Measurements from ENCODE around the gene IGFBPL1. TPM values are rescaled to one million over a fixed set of nuclear protein-coding genes. Genes with fewer than 3 reads are reported as not detected.

Gene IGFBPL1
- total and polyA plus RNA-seq, 2 of the 13 experiments (the other 11 are each of a cell fraction or from before 2014, with no cell fraction given): 0.24 TPM; not detected in 1

DNA sequence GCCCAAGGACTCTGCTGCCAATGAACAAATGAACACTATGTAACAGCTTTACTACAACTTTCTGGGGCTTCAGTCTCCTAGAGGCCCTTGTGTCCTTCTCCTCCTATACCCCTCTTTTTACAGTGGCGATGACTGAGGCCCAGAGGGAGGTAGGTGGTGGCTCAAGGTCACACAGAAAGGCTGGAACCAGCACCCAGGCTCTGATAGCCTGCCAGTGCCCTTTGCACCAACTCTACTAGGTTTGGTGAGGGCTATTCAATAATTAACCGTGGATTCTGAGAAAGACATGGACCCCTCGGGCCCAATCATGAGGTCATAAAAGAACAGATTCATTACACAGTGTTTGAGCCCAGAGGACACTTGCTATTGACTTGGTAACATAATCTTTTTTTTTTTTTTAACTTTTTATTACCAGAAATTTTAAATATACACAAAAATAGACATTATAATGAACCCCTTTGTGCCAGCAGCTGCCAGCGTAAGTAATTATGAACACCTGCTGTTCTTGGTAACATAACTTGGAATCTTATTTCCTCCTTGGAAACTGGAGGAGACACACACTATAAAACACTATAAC lies 37.8 kb downstream of the IGFBPL1 start (continued):
- TF ChIP-seq, protein P1, sequence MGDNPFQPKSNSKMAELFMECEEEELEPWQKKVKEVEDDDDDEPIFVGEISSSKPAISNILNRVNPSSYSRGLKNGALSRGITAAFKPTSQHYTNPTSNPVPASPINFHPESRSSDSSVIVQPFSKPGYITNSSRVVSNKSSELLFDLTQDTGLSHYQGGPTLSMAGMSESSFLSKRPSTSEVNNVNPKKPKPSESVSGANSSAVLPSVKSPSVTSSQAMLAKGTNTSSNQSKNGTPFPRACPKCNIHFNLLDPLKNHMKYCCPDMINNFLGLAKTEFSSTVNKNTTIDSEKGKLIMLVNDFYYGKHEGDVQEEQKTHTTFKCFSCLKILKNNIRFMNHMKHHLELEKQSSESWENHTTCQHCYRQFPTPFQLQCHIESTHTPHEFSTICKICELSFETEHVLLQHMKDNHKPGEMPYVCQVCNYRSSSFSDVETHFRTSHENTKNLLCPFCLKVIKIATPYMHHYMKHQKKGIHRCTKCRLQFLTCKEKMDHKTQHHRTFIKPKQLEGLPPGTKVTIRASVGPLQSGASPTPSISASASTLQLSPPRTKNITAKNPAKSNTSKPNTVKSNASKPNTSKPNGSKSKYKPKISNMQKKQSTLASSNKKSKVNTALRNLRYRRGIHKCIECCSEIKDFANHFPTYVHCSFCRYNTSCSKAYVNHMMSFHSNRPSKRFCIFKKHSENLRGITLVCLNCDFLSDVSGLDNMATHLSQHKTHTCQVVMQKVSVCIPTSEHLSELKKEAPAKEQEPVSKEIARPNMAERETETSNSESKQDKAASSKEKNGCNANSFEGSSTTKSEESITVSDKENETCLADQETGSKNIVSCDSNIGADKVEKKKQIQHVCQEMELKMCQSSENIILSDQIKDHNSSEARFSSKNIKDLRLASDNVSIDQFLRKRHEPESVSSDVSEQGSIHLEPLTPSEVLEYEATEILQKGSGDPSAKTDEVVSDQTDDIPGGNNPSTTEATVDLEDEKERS (CRISPR knock-in tag; IDR thresholded peaks at IDR 0.05): 0 out of 2 replicates have a peak, but pooled peaks have one; percentile 20
- TF ChIP-seq, protein P2, sequence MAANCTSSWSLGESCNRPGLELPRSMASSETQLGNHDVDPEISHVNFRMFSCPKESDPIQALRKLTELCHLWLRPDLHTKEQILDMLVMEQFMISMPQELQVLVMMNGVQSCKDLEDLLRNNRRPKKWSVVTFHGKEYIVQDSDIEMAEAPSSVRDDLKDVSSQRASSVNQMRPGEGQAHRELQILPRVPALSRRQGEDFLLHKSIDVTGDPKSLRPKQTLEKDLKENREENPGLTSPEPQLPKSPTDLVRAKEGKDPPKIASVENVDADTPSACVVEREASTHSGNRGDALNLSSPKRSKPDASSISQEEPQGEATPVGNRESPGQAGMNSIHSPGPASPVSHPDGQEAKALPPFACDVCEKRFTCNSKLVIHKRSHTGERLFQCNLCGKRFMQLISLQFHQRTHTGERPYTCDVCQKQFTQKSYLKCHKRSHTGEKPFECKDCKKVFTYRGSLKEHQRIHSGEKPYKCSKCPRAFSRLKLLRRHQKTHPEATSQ (CRISPR knock-in tag; IDR thresholded peaks at IDR 0.05; ENCODE audit: borderline replicate concordance): no peak
- TF ChIP-seq MEIS1 (CRISPR knock-in tag; IDR thresholded peaks at IDR 0.05; ENCODE audit: borderline replicate concordance) (no peak), ZNF296 (CRISPR knock-in tag; conservative IDR thresholded peaks at IDR 0.05) (no peak), NBN (conservative IDR thresholded peaks at IDR 0.05) (no peak), MED1 (CRISPR knock-in tag; IDR thresholded peaks at IDR 0.05) (peak; percentile 79), HOXD1 (CRISPR knock-in tag; IDR thresholded peaks at IDR 0.05) (no peak), PAX8 (CRISPR knock-in tag; IDR thresholded peaks at IDR 0.05; ENCODE audit: borderline replicate concordance) (no peak), PHB2 (IDR thresholded peaks at IDR 0.05; ENCODE audit: partially characterized antibody) (no peak), MYC (CRISPR knock-in tag; IDR thresholded peaks at IDR 0.05; ENCODE audit: borderline replicate concordance) (no peak), SUZ12 (IDR thresholded peaks at IDR 0.05; ENCODE audit: low read depth, low read length) (no peak), MIER3 (CRISPR knock-in tag; IDR thresholded peaks at IDR 0.05; ENCODE audit: borderline replicate concordance) (peak; percentile 19; the same call in 1 of the 2 replicates), PAF1 (CRISPR knock-in tag; IDR thresholded peaks at IDR 0.05) (no peak), REPIN1 (CRISPR knock-in tag; IDR thresholded peaks at IDR 0.05; ENCODE audit: borderline replicate concordance, low read depth) (no peak), SRY (CRISPR knock-in tag; IDR thresholded peaks at IDR 0.05) (no peak), HOXA7 (CRISPR knock-in tag; IDR thresholded peaks at IDR 0.05) (no peak)
- TF ChIP-seq, protein P3, sequence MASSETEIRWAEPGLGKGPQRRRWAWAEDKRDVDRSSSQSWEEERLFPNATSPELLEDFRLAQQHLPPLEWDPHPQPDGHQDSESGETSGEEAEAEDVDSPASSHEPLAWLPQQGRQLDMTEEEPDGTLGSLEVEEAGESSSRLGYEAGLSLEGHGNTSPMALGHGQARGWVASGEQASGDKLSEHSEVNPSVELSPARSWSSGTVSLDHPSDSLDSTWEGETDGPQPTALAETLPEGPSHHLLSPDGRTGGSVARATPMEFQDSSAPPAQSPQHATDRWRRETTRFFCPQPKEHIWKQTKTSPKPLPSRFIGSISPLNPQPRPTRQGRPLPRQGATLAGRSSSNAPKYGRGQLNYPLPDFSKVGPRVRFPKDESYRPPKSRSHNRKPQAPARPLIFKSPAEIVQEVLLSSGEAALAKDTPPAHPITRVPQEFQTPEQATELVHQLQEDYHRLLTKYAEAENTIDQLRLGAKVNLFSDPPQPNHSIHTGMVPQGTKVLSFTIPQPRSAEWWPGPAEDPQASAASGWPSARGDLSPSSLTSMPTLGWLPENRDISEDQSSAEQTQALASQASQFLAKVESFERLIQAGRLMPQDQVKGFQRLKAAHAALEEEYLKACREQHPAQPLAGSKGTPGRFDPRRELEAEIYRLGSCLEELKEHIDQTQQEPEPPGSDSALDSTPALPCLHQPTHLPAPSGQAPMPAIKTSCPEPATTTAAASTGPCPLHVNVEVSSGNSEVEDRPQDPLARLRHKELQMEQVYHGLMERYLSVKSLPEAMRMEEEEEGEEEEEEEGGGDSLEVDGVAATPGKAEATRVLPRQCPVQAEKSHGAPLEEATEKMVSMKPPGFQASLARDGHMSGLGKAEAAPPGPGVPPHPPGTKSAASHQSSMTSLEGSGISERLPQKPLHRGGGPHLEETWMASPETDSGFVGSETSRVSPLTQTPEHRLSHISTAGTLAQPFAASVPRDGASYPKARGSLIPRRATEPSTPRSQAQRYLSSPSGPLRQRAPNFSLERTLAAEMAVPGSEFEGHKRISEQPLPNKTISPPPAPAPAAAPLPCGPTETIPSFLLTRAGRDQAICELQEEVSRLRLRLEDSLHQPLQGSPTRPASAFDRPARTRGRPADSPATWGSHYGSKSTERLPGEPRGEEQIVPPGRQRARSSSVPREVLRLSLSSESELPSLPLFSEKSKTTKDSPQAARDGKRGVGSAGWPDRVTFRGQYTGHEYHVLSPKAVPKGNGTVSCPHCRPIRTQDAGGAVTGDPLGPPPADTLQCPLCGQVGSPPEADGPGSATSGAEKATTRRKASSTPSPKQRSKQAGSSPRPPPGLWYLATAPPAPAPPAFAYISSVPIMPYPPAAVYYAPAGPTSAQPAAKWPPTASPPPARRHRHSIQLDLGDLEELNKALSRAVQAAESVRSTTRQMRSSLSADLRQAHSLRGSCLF (CRISPR knock-in tag; IDR thresholded peaks at IDR 0.05; ENCODE audit: borderline replicate concordance): no peak
- TF ChIP-seq, protein P4, sequence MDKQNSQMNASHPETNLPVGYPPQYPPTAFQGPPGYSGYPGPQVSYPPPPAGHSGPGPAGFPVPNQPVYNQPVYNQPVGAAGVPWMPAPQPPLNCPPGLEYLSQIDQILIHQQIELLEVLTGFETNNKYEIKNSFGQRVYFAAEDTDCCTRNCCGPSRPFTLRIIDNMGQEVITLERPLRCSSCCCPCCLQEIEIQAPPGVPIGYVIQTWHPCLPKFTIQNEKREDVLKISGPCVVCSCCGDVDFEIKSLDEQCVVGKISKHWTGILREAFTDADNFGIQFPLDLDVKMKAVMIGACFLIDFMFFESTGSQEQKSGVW (CRISPR knock-in tag; IDR thresholded peaks at IDR 0.05; ENCODE audit: borderline replicate concordance): no peak
- TF ChIP-seq, protein P5, sequence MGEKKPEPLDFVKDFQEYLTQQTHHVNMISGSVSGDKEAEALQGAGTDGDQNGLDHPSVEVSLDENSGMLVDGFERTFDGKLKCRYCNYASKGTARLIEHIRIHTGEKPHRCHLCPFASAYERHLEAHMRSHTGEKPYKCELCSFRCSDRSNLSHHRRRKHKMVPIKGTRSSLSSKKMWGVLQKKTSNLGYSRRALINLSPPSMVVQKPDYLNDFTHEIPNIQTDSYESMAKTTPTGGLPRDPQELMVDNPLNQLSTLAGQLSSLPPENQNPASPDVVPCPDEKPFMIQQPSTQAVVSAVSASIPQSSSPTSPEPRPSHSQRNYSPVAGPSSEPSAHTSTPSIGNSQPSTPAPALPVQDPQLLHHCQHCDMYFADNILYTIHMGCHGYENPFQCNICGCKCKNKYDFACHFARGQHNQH (CRISPR knock-in tag; IDR thresholded peaks at IDR 0.05): peak; percentile 68; the same call in 1 of the 2 replicates

Measured in HepG2 (cell line).